ENCODE results near the gene CARD6. TPM values are rescaled to one million over a fixed set of nuclear protein-coding genes. Genes with fewer than 3 reads are reported as not detected.

The CARD6 gene
- 8.5 and 10.7 TPM in 2 replicates for total RNA-seq

GRCh38 chr5:40841068-40841805 is at the start of gene CARD6:
TSS of gene CARD6 (plus strand) at chr5:40841367. CDS start at chr5:40841383, 16 bp downstream.

GRCh38 chr5:40798012-40798800 is 43.0 kb upstream of the CARD6 start, which contains the start of gene PRKAA1:
TSS of gene PRKAA1 (minus strand) at chr5:40798374. CDS start at chr5:40798189, 185 bp downstream.

GRCh38 chr5:40834849-40835787 is 6.0 kb upstream of the CARD6 start, which contains the start of gene RPL37:
TSS of gene RPL37 (minus strand) at chr5:40835222. CDS start at chr5:40835185, 37 bp downstream.

GRCh38 chr5:40909264-40909663 is 68.1 kb downstream of the CARD6 start, which contains the start of gene C7:
TSS of gene C7 (plus strand) at chr5:40909497. CDS start at chr5:40909611, 114 bp downstream.

Other genes starting within 250 kb of the CARD6 start
- 10.3 and 67.3 TPM in 2 replicates for gene PTGER4, start 161.5 kb upstream of the CARD6 start, total RNA-seq
- gene TTC33, start 85.4 kb upstream of the CARD6 start, total RNA-seq, result 12.0 and 12.5 TPM in 2 replicates
- 71.1 and 87.8 TPM in 2 replicates for gene PRKAA1, start 43.0 kb upstream of the CARD6 start, total RNA-seq
- gene RPL37, start 6.1 kb upstream of the CARD6 start, total RNA-seq, result 767 and 1,800 TPM in 2 replicates
- 0.14 TPM in 1 of 2 replicates, not detected in the other for gene C7, start 68.1 kb downstream of the CARD6 start, total RNA-seq
- gene MROH2B, start 230.0 kb downstream of the CARD6 start, total RNA-seq, result not detected in 2 replicates